Sigmoid colon (tissue), 4 donors: Measurements from ENCODE around the gene PSMG4.

Source experiments
- CTCF ChIP-seq, 4 experiments: fragments of 450-650 bp in 3 of 4; fragments of 200-600 bp in 1 of 4; IDR thresholded peaks; one replicate each; pipeline ENCODE4 v1.5.1; 2016 to 2019; ENCODE audit warnings: antibody characterized with exemption in 4 of 4, mild to moderate bottlenecking in 3 of 4, moderate library complexity in 2 of 4
- POLR2A ChIP-seq, 2 donors: fragments of 450-650 bp; IDR thresholded peaks; one replicate each; pipeline ENCODE4 v1.6.1; 2016; ENCODE audit warnings: antibody characterized with exemption in 2 of 2, mild to moderate bottlenecking in 2 of 2, moderate library complexity in 2 of 2
- POLR2AphosphoS5 ChIP-seq, 4 donors: sonication (generic); formaldehyde crosslinking; IDR thresholded peaks; one replicate each; pipeline ENCODE4 v1.6.1; 2017; ENCODE audit warnings: antibody characterized with exemption in 4 of 4

- TF ChIP-seq CTCF (IDR thresholded peaks at IDR 0.05) = no peak
- TF ChIP-seq POLR2AphosphoS5 (IDR thresholded peaks at IDR 0.05) = no peak
- TF ChIP-seq POLR2A (IDR thresholded peaks at IDR 0.05) = no peak
Measured at GRCh38 chr6:3289664-3290055, 30.9 kb downstream of the PSMG4 start.
